SK-N-MC (cell line): ENCODE results near the gene TMSB15B.

Source experiments
- EZH2 ChIP-seq: fragments of 200-600 bp; sonication (generic); IDR thresholded peaks from one replicate; pipeline ENCODE4 v1.6.1; 2017; ENCODE audit warnings: antibody characterized with exemption
- FOXP2 ChIP-seq: optimal IDR thresholded peaks from 2 replicates; pipeline ENCODE3; 2011; ENCODE audit warnings: mild to moderate bottlenecking, moderate library complexity; ENCODE audit not compliant: insufficient read depth; ENCODE audit errors: extremely low read length, control extremely low read depth
- POLR2AphosphoS5 ChIP-seq: IDR thresholded peaks from 2 replicates; pipeline ENCODE4 v1.6.1; 2012; ENCODE audit warnings: mild to moderate bottlenecking, low read depth, low read length, borderline replicate concordance

GRCh38 chrX:104013606-104014005 lies 51.2 kb downstream of the TMSB15B start, which contains the start of gene H2BW1:
- TF ChIP-seq EZH2 (no peak), POLR2AphosphoS5 (no peak), FOXP2 (no peak)
